GM21619 (cell line): ENCODE measurements around the gene OTOGL.
"Not testable (repeated sequence)": the region's sequence is repeated elsewhere in the genome, so short reads cannot be mapped to it uniquely, and the experiment has no call there.

Experiments
- ATAC-seq: cut with Tn5 transposase; IDR thresholded peaks from one replicate; pipeline ENCODE4 v1.9.1; 2021; ENCODE audit not compliant: unreplicated experiment

The OTOGL gene, protein sequence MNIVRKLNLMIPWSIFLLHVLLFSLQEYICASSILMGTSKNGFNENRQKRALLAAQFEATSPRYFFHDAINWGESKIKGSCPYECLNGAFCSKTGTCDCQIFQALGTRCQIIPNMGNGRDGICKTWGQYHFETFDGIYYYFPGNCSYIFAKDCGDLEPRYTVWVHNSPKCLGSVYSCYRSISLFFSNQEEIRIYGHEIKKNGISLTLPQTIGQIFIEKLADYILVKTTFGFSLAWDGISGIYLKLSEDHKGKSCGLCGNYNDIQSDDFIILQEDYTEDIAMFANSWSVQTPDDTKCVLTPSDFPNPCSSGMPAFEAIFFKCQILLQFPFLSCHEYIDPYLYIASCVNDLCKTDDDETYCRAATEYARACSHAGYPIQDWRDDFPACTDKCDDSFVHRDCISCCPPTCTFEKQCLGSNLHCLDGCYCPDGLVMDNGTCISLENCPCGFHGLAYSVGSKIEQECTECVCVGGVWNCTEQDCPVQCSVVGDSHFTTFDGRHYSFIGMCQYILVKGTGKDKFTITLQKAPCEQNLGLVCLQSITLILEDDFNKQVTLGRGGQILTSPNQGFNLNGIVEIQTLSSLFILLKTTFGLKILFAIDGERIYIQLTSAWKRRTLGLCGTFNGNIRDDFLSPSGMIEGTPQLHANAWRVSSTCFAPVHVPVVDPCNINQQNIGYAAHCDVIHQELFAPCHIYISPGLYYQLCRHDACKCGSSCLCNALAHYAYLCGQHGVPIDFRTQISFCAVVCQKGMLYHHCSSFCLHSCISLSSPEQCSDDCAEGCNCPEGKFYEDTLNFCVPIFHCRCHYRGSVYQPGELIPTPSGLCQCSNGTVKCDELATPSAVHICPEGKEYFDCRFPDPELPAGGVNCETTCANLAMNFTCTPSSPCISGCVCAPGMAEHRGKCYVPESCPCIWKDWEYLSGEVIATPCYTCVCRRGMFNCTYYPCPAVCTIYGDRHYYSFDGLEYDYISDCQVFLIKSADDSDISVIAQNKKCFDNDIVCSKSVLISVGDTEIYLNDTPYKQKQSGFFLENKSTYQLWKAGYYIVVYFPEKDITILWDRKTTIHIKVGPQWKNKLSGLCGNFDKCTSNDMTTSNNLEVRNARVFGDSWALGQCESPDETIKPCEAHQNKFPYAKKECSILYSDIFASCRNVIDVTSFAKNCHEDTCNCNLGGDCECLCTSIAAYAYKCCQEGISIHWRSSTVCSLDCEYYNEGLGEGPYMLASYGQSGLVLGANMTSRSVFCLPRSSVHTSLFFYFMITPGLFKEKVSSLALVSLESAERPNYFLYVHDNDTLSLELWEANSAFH (N-terminal part only)

DNA sequence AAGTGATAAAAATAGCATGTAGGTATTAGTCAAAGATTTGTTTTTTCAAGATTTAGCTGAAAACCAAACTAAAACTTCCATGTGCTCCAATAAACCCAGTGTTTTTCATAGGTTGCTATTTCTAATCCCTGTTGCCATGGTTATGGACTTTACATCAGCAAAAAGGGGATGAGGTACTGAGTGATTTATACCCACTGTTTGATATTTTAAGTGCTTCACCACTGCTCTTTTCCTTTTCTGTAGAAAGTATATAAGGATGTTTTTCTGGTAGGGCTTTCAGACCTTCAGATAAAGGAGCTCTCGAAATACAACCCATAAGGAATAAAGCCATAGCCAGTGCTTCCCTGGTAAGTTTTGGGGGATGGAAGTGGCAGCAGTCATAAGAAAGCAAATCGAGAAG is at the start of gene OTOGL:
OTOGL (plus strand) TSS at position 279 of the 400 bp plus-strand sequence. CDS start 109,895 bp downstream, outside the sequence.
- no peak for ATAC-seq

DNA sequence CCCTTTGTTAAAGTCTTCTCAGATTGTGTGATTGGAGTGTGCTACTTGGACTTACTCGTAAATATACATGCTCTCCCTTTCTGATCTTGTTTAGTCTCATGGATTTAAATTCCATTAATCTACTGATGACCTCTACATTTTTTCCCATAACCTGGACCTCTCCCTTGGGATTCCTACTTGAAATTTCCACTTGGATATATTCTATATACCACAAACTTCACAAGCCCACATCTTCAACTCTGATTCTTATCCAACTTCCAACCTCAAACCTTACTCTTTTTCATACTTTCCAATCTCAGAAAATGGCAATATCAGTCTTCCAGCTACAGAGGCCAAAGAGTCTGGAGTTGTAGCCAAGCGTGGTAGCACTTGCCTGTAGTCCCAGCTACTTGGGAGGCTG is 49.1 kb upstream of the OTOGL start:
- ATAC-seq = no peak

DNA sequence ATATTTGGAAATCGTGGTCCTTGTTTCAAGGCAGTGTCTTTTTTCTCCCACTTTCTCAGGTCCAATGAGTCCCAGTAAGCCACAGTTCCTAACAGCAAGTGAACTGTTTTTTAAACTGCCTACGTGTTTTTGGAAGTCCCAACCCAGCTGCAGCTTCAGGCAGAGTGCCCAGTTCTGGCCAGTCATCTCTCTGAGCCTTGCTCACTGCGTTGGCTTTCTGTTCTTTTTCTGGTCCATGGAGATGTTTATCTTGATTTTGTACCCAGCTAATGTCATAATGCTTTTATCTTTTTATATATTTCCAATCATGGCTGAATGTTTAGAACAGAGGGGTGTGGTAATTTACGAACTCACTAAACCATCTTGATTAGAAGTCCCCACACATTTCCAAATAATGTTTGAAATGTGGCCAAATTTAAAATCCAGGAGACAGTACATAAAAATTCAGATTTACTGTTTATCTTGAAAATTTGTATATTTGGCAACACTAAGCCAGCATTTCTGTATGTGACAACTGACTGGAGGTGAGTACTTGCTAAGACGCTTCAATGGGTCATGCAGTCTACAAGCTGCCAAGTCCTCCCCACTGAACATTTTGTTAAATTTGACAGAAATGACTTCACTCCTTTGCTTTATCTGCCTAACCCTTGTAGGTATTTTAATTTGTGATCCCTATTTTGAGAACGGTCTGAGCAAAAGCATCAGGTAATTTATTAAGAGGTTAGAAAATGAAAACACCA is 46.1 kb upstream of the OTOGL start:
- no peak for ATAC-seq

DNA sequence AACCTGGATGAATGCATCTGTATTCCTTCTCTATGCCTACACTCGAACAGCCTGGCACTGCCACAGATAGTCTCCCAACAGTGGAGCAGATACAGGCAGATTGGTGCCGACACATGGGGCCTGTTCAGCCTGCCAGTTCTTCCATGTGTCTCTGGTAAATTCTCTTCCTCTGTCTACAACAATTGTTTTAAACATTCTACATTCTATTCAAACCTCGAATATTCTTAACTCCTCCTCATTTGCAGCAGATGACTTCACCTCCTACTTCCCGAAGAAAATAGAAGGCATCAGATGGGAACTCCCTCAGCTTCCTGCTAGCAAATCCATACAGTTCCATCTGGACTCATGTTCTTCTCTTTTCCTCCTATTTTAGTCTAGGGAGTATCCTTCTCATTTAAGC is 43.1 kb upstream of the OTOGL start:
- no peak for ATAC-seq

DNA sequence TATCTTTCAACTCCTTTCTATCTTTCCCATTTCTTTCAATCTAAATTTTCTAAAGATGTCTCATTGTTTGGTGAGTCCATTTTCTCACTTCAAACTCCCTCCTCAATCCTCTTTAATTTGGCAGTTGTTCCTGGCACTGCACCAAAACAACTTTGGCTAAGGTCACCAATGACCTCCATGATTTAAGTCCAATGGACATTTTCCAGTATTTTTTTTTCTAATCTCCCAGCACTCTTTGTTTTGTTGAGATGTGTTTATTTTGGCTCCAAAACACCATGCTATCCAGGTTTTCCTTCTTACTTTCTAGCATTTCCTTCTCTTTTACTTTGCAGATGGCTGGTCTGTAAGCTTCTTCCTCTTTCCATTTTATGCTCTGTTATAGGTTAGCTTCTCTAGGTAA is 42.5 kb upstream of the OTOGL start:
- ATAC-seq = no peak

DNA sequence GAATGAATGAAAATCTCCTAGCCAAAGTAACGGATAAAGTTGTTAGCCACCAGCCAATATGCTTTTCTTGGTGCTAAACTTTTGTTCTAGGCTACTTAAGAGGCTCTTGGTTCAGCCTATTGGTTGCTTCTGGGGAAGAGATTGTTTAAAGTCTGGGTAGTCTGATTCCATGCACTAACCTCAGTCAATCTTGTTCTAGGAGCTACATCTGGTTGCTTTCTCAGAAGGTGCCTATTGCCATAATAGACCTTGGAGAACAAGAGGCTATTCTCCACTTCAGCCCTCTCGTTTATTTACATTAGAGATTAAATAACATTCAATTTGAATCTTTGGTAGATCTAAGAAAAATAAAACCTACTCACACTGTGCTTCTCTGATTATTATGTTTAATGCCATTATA is 40.8 kb upstream of the OTOGL start:
- ATAC-seq = no peak

DNA sequence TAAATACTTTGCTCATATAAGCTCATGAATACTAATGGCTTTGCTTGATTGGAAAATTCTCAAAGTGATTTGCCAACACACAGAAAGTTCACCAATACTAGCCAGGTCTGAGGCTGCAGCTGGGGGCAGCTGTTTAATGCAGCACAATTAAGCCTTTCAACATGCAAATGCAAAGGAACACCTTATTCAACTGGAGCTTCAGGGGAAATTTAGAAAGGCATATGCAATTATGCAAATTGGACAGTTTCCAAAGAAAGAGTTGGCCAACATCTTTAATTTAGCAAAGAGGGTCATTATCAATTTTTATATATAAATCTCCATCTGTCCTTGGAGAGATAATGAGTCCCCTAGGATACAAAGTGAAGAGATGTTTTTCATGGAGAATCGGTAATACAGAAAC is 40.2 kb upstream of the OTOGL start:
- ATAC-seq = no peak

DNA sequence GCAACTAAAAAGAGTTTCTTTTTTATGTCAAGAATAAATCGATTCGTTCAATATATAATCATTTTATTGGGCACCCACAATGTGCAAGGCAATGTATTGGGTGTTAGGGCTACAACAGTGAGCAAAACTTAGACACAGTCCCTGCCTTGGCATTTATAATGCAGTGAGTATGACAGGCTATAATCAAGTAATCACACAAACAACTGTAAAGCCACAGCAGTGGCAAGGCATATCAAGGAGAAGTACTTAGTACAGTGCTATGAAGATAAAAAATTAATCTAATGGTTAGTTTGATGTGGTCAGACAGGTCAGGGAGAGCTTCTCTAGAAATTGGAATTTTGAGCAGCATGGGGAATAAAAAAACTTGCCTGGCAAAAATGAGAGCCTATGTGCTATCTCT is 39.5 kb upstream of the OTOGL start:
- ATAC-seq = no peak

DNA sequence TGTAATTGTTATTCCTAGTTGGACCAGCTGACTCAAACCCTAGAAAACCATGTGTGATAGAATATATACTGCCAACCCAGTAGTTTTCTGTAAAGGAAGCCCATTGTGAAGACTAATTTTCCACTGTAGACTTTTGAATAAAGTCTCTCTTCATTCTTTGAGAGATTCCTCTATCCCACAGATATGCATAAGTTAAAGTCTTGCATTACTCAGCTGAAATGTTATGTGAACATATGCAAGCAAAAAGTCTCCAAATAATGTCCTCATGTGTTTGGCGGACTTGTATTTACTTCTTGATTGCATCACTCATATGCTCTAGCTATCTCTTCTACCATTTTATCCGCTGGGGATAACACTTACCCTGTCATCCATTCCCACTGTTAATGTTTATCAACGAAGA is 35.1 kb upstream of the OTOGL start:
- ATAC-seq = no peak

DNA sequence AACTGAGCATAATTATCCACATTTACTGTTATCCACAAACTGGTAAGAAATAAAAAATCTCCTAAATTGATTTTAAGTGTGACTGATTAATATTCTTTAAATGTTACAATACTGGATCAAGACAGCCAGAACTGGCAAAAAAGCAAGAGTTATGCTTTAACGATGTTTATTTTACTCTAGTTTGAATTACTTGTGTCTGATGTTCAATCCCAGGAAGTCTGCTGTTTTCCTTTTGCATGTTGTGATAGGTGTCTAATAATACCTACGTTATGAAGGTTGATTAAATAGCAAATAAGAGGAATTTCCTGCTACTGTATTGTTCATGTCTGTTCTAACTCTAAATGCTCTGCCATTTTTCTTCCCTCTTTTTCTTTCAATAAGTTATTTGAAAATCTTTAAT is 34.4 kb upstream of the OTOGL start:
- ATAC-seq = no peak

DNA sequence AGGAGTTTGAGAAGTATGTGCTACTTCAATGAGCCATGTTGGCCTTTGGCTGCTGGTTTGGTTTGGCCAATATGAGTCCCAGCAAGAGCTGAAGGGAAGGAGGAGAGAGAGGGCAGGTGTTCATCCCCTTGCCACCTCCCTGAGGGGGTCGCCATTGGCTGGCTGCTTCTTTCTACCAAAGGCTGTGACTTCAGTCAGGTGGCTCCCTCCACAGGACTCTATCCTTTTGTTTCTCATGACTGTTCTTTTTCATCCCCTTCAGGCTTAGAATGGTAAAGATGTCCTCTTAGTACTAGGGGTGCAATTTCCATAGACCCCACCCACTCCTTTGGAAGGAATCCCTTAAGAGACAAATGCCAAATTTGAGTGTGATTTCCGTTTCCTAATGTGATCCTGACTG is 31.2 kb upstream of the OTOGL start:
- no peak for ATAC-seq

DNA sequence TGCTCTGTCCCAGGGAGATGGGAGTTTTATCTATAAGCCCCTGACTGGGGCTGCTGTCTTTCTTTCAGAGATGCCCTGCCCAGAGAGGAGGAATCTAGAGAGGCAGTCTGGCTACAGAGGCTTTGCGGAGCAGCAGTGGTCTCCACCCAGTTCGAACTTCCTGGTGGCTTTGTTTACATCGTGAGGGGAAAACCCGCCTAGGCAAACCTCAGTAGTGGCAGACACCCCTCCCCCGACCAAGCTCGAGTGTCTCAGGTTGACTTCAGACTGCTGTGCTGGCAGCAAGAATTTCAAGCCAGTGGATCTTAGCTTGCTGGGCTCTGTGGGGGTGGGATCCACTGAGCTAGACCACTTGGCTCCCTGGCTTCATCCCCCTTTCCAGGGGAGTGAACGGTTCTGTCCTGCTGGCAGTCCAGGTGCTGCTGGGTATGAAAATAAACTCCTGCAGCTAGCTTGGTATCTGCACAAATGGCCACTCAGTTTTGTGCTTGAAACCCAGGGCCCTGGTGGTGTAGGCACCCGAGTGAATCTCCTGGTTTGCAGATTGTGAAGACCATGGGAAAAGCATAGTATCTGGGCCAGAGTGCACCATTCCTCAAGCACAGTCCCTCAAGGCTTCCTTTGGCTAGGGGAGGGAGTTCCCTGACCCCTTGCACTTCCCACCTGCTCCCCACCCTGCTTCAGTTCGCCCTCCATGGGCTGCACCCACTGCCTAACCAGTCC is 15.3 kb upstream of the OTOGL start:
- not testable (repeated sequence) for ATAC-seq

DNA sequence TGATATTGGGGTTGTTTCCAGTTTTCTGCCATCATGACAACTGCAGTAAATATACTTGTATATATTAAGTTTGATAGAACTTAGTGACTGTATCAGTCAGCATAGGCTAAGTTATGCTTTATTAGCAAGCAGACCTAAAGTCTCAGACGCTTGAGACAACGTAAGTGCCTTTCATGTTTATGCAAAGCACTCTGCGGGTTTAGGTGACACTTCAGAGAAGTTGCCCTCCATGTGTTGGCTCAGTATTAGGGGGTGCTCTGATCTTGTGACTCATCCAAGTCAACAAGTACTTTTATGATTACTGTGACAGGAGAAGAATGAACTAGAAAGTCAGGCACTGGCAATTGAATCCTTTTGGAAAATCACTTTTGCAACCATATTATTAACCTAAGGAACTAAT is 13.3 kb upstream of the OTOGL start:
- ATAC-seq = peak; percentile 49

DNA sequence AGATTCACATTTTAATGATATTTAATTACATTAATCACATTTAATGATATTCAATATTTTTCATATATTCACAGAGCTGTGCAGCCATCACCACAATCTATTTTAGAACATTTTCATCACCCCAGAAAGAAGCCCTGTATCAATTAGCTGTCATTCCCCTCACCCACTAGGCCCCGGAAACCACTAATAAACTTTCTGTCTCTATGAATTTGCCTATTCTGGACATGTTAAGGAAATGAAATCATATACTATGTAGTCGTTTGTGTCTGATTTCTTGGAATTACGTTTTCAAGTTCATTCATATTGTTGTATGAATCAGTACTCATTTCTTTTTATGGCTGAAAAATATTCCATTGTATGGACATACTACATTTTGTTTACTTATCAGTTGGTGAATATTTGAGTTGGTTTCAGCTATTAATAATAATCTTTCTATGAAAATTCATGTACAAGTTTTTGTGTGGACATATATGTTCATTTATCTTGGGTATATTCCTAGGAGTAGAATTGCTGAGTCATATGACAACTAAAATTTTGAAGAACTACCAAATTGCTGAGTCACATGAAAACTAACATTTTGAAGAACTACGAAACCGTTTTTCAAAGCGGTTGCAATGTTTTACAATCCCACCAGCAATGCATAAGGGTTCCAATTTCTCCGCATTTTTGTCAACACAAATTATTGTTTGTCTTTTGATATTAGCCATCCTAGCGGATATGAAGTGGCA is 11.7 kb upstream of the OTOGL start:
- no peak for ATAC-seq

DNA sequence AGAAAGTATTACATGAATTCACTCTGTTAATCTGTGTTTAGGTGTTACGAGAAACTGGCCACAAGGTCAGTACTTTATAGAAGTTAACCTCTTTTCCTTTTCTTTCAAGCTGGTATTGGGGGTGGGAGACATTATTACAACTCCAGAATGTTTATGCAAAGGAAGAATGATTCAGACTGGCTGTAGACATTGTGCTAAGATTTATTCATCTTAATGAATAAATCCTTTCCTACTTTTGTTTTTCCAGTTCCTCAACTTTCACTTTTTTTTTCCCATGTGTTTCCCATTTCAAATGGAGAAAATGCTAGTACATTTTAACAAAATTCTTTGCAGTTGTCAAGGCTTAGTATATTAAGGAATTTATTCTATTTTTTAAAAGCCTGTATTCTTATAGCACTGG is 1.3 kb downstream of the OTOGL start:
- no peak for ATAC-seq

DNA sequence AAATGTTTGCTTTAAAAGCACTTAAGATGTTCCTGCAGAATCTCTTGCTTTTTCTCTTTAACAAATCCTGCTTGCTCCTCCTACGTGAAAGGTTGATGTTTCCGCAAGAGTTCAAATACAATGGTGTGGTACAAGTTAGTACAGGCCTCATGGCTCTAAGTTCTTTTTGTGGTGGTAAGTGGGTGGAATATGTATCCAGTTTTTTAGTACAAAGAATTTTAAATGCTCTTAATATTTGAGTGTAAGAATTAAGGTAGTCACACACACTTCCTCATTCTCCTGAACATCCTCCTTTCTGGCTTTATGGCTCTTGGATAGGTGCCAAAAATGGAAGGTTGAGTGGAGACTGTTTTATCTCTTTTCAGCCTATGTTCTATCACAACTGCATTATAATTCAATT is 1.8 kb downstream of the OTOGL start:
- no peak for ATAC-seq

DNA sequence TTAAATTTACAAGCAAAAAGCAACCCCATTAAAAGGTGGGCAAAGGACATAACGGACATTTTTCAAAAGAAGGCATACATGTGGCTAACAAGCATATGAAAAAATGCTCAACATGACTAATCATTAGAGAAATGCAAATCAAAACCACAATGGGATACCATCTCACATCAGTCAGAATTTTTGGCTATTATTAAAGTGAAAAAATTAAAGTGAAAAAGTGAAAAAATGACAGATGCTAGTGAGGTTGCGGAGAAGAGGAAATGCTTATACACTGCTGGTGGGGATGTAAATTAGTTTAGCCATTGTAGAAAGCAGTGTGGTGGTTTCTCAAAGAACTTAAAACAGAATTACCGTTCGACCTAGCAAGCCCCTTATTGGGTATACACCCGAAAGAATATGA is 7.9 kb downstream of the OTOGL start:
- ATAC-seq = no peak

DNA sequence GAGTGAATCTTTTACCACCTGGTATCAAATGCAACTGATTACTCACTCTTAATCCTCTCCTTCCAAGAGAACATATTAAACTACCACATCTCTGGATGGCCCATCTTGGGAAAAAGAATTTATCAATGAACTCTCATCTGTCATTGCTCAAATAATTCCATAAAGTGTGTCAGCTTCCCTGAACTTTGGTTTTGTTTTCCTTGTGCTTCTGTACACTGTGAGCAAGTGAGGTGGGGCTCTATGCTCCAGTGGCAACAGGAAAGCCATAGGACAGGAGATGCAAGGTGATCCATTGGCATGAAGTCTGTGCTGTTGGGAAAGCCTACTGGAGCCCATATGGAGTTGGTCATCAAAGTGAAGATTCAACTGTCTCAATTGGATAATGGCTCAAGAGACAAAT is 17.4 kb downstream of the OTOGL start:
- ATAC-seq = no peak

DNA sequence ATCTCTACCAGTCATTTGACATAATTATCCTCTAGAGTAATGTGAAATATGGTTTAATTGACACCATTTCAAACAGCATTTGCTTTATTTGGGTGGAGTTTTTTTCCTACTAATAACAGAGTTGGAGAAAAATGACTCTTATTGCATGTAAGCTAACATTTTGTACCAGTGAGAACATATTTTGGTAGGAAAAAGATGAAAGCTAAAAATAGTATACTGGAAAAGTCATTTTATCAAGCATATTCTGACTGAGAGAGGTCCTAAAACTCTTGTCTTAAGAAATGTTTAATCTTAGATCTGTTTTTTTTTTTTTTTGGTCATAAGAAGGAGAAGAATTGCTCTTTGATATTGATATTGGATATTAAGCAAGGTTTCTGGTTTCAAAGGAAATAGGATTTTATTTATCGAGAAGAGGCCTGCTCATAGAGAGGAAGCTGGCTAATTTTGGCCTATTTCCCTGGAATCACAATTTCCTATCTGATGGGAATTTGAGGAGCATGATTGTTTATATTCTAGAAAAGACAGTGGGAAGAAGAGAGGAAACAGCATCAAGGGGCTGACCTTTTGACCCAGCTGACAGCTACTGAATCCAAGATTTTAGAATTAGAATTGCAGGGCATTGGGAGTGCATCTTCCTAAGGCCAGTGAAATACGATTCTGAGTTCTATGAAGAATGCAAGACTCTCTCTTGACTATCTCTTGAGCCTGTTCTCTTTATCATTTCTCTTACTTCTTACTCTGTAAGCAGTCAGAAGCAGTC is 19.4 kb downstream of the OTOGL start:
- ATAC-seq = no peak
